Measurements from ENCODE around the gene SHCBP1L.
"Not testable (repeated sequence)": the region's sequence is repeated elsewhere in the genome, so short reads cannot be mapped to it uniquely, and the experiment has no call there.

SHCBP1L gene

DNA sequence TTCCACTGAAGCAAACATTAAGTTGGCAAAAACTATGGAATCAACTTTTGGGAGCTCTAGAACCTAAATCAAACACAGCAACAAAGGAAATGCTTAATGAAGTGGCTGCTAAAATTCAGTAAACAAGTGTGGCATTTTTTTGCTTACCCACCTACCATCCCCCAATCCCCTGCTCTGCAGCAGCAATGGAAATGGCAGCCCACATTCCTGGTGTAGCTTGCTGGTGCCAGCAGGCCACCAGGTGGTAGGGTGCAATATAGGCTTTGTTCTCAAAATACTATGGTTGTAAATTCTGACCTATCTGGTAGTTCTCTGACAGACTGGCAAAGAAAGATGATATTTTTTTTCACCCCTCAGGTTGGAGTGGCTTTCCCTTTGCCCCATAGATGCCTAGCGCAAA lies 42.8 kb downstream of the SHCBP1L start:
- H3K27me3 ChIP-seq: peaks cover 5% of the 10 kb centered on the region
- H3K27ac ChIP-seq: no peak overlapping the region
- H3K36me3 ChIP-seq: no peaks in the 10 kb centered on the region
- H3K4me3 ChIP-seq (ENCODE audit: low read depth in 1 of 2, low read length in 1 of 2): no peak overlapping the region
- TF ChIP-seq, protein P1, sequence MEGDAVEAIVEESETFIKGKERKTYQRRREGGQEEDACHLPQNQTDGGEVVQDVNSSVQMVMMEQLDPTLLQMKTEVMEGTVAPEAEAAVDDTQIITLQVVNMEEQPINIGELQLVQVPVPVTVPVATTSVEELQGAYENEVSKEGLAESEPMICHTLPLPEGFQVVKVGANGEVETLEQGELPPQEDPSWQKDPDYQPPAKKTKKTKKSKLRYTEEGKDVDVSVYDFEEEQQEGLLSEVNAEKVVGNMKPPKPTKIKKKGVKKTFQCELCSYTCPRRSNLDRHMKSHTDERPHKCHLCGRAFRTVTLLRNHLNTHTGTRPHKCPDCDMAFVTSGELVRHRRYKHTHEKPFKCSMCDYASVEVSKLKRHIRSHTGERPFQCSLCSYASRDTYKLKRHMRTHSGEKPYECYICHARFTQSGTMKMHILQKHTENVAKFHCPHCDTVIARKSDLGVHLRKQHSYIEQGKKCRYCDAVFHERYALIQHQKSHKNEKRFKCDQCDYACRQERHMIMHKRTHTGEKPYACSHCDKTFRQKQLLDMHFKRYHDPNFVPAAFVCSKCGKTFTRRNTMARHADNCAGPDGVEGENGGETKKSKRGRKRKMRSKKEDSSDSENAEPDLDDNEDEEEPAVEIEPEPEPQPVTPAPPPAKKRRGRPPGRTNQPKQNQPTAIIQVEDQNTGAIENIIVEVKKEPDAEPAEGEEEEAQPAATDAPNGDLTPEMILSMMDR (IDR thresholded peaks at IDR 0.05): no peak
- no peaks in the 10 kb centered on the region for H3K4me1 ChIP-seq (ENCODE audit: control insufficient read depth in 1 of 2, insufficient read depth in 1 of 2, low read depth in 1 of 2, low read length in 1 of 2)
- no peaks in the 10 kb centered on the region for H3K9me3 ChIP-seq

DNA sequence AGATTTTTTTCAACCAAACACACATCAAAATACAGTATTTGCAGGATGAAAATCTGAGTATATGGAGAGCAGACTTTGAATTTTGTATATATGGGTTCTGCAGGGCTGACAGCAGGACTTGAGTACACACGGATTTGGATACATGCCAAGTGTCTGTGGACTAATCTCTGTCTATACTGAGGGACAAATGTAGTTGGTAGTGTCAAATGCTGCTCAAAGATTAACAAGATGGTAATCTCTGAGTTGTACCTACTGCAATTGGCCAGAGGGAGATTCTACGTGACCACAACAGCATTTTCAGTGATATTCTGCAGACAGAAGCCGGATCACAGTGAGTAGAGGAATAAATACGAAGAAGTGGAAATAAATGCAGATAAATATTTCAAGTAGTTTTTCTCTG lies 43.4 kb downstream of the SHCBP1L start:
- H3K9me3 ChIP-seq: no peaks in the 10 kb centered on the region
- H3K4me3 ChIP-seq (ENCODE audit: low read depth in 1 of 2, low read length in 1 of 2): no peak overlapping the region
- no peak overlapping the region for H3K27ac ChIP-seq
- H3K4me1 ChIP-seq (ENCODE audit: control insufficient read depth in 1 of 2, insufficient read depth in 1 of 2, low read depth in 1 of 2, low read length in 1 of 2): no peaks in the 10 kb centered on the region
- H3K27me3 ChIP-seq: peaks cover 5% of the 10 kb centered on the region
- TF ChIP-seq, protein P1 (IDR thresholded peaks at IDR 0.05): no peak
- H3K36me3 ChIP-seq: no peaks in the 10 kb centered on the region

DNA sequence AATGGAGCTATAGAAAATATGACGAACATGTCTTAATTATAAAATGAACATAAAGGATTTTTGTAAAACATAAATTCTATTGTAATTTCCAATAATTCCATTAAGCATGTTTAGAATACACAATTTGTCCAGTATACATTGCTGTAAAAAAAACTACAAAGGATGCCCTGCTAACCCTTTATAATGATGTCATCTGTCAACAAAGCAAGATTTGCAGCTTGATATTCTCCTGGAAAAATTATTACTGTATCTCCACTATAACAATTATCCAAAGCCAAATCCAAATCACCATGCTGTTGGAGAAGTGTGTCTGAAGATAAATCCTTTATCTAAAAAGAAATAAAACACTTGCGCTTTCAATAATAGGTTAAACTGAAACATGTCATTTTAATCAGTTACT lies 47.6 kb downstream of the SHCBP1L start:
- TF ChIP-seq, protein P1 (IDR thresholded peaks at IDR 0.05): no peak
- H3K27ac ChIP-seq: no peak overlapping the region
- peaks cover 5% of the 10 kb centered on the region for H3K27me3 ChIP-seq
- no peak overlapping the region for H3K4me3 ChIP-seq (ENCODE audit: low read depth in 1 of 2, low read length in 1 of 2)
- no peaks in the 10 kb centered on the region for H3K4me1 ChIP-seq (ENCODE audit: control insufficient read depth in 1 of 2, insufficient read depth in 1 of 2, low read depth in 1 of 2, low read length in 1 of 2)
- H3K36me3 ChIP-seq: no peaks in the 10 kb centered on the region
- no peaks in the 10 kb centered on the region for H3K9me3 ChIP-seq

DNA sequence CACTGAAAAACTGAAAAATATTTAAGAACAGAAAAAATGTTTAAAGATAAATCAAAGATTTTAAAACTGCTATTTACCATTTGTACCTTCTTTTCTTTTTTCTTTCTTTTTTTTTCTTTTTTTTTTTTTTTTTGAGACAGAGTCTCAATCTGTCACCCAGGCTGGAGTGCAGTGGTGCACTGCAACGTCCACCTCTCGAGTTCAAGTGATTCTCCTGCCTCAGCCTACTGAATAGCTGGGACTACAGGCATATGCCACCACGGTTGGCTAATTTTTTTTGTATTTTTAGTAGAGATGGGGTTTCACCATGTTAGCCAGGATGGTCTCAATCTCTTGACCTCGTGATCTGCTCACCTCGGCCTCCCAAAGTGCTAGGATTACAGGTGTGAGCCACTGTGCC lies 51.0 kb downstream of the SHCBP1L start:
- H3K4me1 ChIP-seq (ENCODE audit: control insufficient read depth in 1 of 2, insufficient read depth in 1 of 2, low read depth in 1 of 2, low read length in 1 of 2); H3K9me3 ChIP-seq; H3K27ac ChIP-seq; H3K27me3 ChIP-seq; H3K36me3 ChIP-seq; H3K4me3 ChIP-seq (ENCODE audit: low read depth in 1 of 2, low read length in 1 of 2): not testable (repeated sequence)

DNA sequence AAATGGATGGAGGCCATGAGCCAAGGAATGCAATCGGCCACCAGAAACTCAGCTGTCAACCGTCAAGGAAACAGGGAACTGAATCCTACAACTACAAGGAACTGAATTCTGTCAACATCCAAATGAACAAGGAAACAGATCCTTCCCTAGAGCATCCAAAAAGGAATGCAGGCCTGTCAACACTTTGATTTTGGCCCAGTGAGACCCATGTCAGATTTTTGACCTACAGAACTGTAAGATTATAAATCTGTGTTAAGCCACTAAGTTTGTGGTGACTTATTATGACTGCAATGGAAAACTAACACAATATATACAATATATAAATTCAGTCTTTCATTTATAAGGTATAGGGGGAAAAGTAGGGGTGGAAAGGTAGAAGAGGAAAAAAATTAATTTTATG lies 55.3 kb downstream of the SHCBP1L start:
- no peak overlapping the region for H3K27ac ChIP-seq
- H3K27me3 ChIP-seq: no peaks in the 10 kb centered on the region
- H3K4me3 ChIP-seq (ENCODE audit: low read depth in 1 of 2, low read length in 1 of 2): no peak overlapping the region
- H3K36me3 ChIP-seq: no peaks in the 10 kb centered on the region
- no peaks in the 10 kb centered on the region for H3K4me1 ChIP-seq (ENCODE audit: control insufficient read depth in 1 of 2, insufficient read depth in 1 of 2, low read depth in 1 of 2, low read length in 1 of 2)
- no peaks in the 10 kb centered on the region for H3K9me3 ChIP-seq
- TF ChIP-seq, protein P1 (IDR thresholded peaks at IDR 0.05): no peak

DNA sequence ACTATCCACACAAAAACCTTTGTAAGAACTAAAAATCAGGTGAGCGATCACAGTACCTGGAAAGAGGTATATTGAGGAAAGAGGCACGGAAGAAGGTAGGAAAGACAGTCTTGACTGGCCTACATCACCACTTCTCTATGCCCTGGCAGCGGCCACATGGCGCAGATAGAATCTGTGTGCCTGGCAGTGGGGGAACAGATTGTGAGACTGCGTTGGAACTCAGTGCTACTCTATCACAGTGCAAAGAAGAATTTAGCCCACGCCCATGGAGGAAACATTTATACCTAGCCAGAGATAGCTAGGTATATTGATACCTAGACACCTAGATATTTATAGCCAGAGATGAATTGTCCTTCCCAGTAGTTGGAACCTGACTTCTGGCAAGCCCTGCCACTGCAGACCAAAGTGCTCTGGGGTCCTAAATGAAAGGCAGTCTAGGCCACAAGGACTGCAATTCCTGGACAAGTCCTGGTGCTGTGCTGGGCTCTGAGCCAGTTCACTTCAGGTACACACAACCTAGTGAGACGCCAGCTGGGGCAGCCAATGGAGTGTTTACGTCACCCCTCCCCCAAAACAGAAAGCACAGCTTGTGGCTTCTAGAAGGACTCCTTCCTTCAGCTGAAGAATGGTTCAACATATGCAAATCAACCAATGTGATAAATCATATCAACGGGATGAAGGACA lies 61.9 kb downstream of the SHCBP1L start:
- Histone ChIP-seq H3K27ac (no peak overlapping the region), H3K4me3 (ENCODE audit: low read depth in 1 of 2, low read length in 1 of 2) (no peak overlapping the region), H3K36me3 (peaks cover 38% of the 10 kb centered on the region), H3K9me3 (no peaks in the 10 kb centered on the region), H3K27me3 (no peaks in the 10 kb centered on the region), H3K4me1 (ENCODE audit: control insufficient read depth in 1 of 2, insufficient read depth in 1 of 2, low read depth in 1 of 2, low read length in 1 of 2) (no peaks in the 10 kb centered on the region)
- TF ChIP-seq, protein P1 (IDR thresholded peaks at IDR 0.05): no peak
